Measurements from ENCODE around the gene XIST.

XIST gene

GRCh38 chrX:73838123-73838522 lies 14.4 kb downstream of the XIST start:
- Histone ChIP-seq H3K18ac (ENCODE audit: low read length) (no peak overlapping the region), H3K4ac (ENCODE audit: low read depth, low read length) (no peak overlapping the region), H3K27me3 (ENCODE audit: insufficient read depth, low read length, poor library complexity) (no peaks in the 10 kb centered on the region), H3K4me2 (ENCODE audit: low read length) (no peak overlapping the region), H3K79me2 (ENCODE audit: control insufficient read depth, insufficient read depth, low read length) (no peaks in the 10 kb centered on the region), H3K4me3 (ENCODE audit: low read length) (no peak overlapping the region), H4K8ac (ENCODE audit: low read depth, low read length) (no peak overlapping the region), H3K27ac (ENCODE audit: low read depth, low read length) (no peak overlapping the region), H3K23ac (ENCODE audit: low read length) (no peak overlapping the region), H3K56ac (ENCODE audit: low read length) (no peak overlapping the region), H2BK5ac (ENCODE audit: low read length) (no peak overlapping the region), H2BK15ac (replicated peaks; ENCODE audit: low read depth) (no peak overlapping the region), H3K36me3 (ENCODE audit: control insufficient read depth, insufficient read depth, low read length) (no peaks in the 10 kb centered on the region), H2BK120ac (ENCODE audit: low read depth, low read length) (no peak overlapping the region), H2AK5ac (ENCODE audit: low read length) (no peak overlapping the region), H4K5ac (ENCODE audit: low read length) (no peak overlapping the region), H3K9ac (ENCODE audit: low read length) (no peak overlapping the region), H3K79me1 (ENCODE audit: low read length) (no peaks in the 10 kb centered on the region), H3K4me1 (ENCODE audit: control insufficient read depth, low read depth, low read length) (no peaks in the 10 kb centered on the region)
- DNase-seq = no peak
- WGBS (ENCODE audit: extremely low coverage, insufficient coverage, low lambda C conversion rate) = no CpG with 5 or more reads among the region's 3 CpGs

GRCh38 chrX:73836956-73837477 lies 15.5 kb downstream of the XIST start:
- Histone ChIP-seq H2BK120ac (ENCODE audit: low read depth, low read length) (no peak overlapping the region), H3K56ac (ENCODE audit: low read length) (no peak overlapping the region), H4K8ac (ENCODE audit: low read depth, low read length) (no peak overlapping the region), H3K4me3 (ENCODE audit: low read length) (no peak overlapping the region), H2AK5ac (ENCODE audit: low read length) (no peak overlapping the region), H3K4me1 (ENCODE audit: control insufficient read depth, low read depth, low read length) (no peaks in the 10 kb centered on the region), H2BK5ac (ENCODE audit: low read length) (no peak overlapping the region), H4K5ac (ENCODE audit: low read length) (no peak overlapping the region), H3K18ac (ENCODE audit: low read length) (no peak overlapping the region), H3K27ac (ENCODE audit: low read depth, low read length) (no peak overlapping the region), H3K23ac (ENCODE audit: low read length) (no peak overlapping the region), H3K79me2 (ENCODE audit: control insufficient read depth, insufficient read depth, low read length) (no peaks in the 10 kb centered on the region), H3K36me3 (ENCODE audit: control insufficient read depth, insufficient read depth, low read length) (no peaks in the 10 kb centered on the region), H3K4me2 (ENCODE audit: low read length) (no peak overlapping the region), H3K79me1 (ENCODE audit: low read length) (no peaks in the 10 kb centered on the region), H3K27me3 (ENCODE audit: insufficient read depth, low read length, poor library complexity) (no peaks in the 10 kb centered on the region), H2BK15ac (replicated peaks; ENCODE audit: low read depth) (no peak overlapping the region), H3K4ac (ENCODE audit: low read depth, low read length) (no peak overlapping the region), H3K9ac (ENCODE audit: low read length) (no peak overlapping the region)
- no peak for DNase-seq
- no CpG with 5 or more reads among the region's 1 CpG for WGBS (ENCODE audit: extremely low coverage, insufficient coverage, low lambda C conversion rate)

GRCh38 chrX:73834219-73834618 lies 18.3 kb downstream of the XIST start:
- no peak overlapping the region for H2BK15ac ChIP-seq (replicated peaks; ENCODE audit: low read depth)
- H3K4ac ChIP-seq (ENCODE audit: low read depth, low read length) = no peak overlapping the region
- no peak overlapping the region for H4K5ac ChIP-seq (ENCODE audit: low read length)
- H3K79me2 ChIP-seq (ENCODE audit: control insufficient read depth, insufficient read depth, low read length) = no peaks in the 10 kb centered on the region
- H2BK5ac ChIP-seq (ENCODE audit: low read length) = no peak overlapping the region
- no peaks in the 10 kb centered on the region for H3K27me3 ChIP-seq (ENCODE audit: insufficient read depth, low read length, poor library complexity)
- no peak overlapping the region for H3K23ac ChIP-seq (ENCODE audit: low read length)
- no peak overlapping the region for H3K56ac ChIP-seq (ENCODE audit: low read length)
- DNase-seq = no peak
- H3K27ac ChIP-seq (ENCODE audit: low read depth, low read length) = no peak overlapping the region
- no peaks in the 10 kb centered on the region for H3K79me1 ChIP-seq (ENCODE audit: low read length)
- no peak overlapping the region for H3K4me3 ChIP-seq (ENCODE audit: low read length)
- no peak overlapping the region for H3K4me2 ChIP-seq (ENCODE audit: low read length)
- no peak overlapping the region for H3K18ac ChIP-seq (ENCODE audit: low read length)
- H2BK120ac ChIP-seq (ENCODE audit: low read depth, low read length) = no peak overlapping the region
- H4K8ac ChIP-seq (ENCODE audit: low read depth, low read length) = no peak overlapping the region
- no peaks in the 10 kb centered on the region for H3K4me1 ChIP-seq (ENCODE audit: control insufficient read depth, low read depth, low read length)
- H3K36me3 ChIP-seq (ENCODE audit: control insufficient read depth, insufficient read depth, low read length) = no peaks in the 10 kb centered on the region
- WGBS (ENCODE audit: extremely low coverage, insufficient coverage, low lambda C conversion rate) = no CpG with 5 or more reads among the region's 3 CpGs
- no peak overlapping the region for H3K9ac ChIP-seq (ENCODE audit: low read length)
- H2AK5ac ChIP-seq (ENCODE audit: low read length) = no peak overlapping the region

- no peaks in the 10 kb centered on the region for H3K79me2 ChIP-seq (ENCODE audit: control insufficient read depth, insufficient read depth, low read length)
- H3K9ac ChIP-seq (ENCODE audit: low read length) = no peak overlapping the region
- WGBS (ENCODE audit: extremely low coverage, insufficient coverage, low lambda C conversion rate) = no CpG with 5 or more reads among the region's 4 CpGs
These were observed 20.2 kb downstream of the XIST start for GRCh38 chrX:73832319-73832718.

GRCh38 chrX:73831500-73831899 lies 21.0 kb downstream of the XIST start:
- Histone ChIP-seq H3K4me3 (ENCODE audit: low read length) (no peak overlapping the region), H3K79me1 (ENCODE audit: low read length) (no peaks in the 10 kb centered on the region), H3K27me3 (ENCODE audit: insufficient read depth, low read length, poor library complexity) (no peaks in the 10 kb centered on the region), H3K18ac (ENCODE audit: low read length) (no peak overlapping the region), H3K23ac (ENCODE audit: low read length) (no peak overlapping the region), H3K4me1 (ENCODE audit: control insufficient read depth, low read depth, low read length) (no peaks in the 10 kb centered on the region), H3K36me3 (ENCODE audit: control insufficient read depth, insufficient read depth, low read length) (no peaks in the 10 kb centered on the region), H3K9ac (ENCODE audit: low read length) (no peak overlapping the region), H2AK5ac (ENCODE audit: low read length) (no peak overlapping the region), H2BK120ac (ENCODE audit: low read depth, low read length) (no peak overlapping the region), H3K27ac (ENCODE audit: low read depth, low read length) (no peak overlapping the region), H3K79me2 (ENCODE audit: control insufficient read depth, insufficient read depth, low read length) (no peaks in the 10 kb centered on the region), H2BK5ac (ENCODE audit: low read length) (no peak overlapping the region), H4K5ac (ENCODE audit: low read length) (no peak overlapping the region), H2BK15ac (replicated peaks; ENCODE audit: low read depth) (no peak overlapping the region), H3K56ac (ENCODE audit: low read length) (no peak overlapping the region), H3K4me2 (ENCODE audit: low read length) (no peak overlapping the region), H3K4ac (ENCODE audit: low read depth, low read length) (no peak overlapping the region), H4K8ac (ENCODE audit: low read depth, low read length) (no peak overlapping the region)
- no peak for DNase-seq
- no CpG with 5 or more reads among the region's 2 CpGs for WGBS (ENCODE audit: extremely low coverage, insufficient coverage, low lambda C conversion rate)

More at GRCh38 chrX:73832319-73832718, 20.2 kb downstream of the XIST start:
- H3K56ac ChIP-seq (ENCODE audit: low read length) = no peak overlapping the region
- no peaks in the 10 kb centered on the region for H3K36me3 ChIP-seq (ENCODE audit: control insufficient read depth, insufficient read depth, low read length)
- DNase-seq = no peak
- H2BK5ac ChIP-seq (ENCODE audit: low read length) = no peak overlapping the region
- no peak overlapping the region for H4K8ac ChIP-seq (ENCODE audit: low read depth, low read length)
- no peak overlapping the region for H3K4ac ChIP-seq (ENCODE audit: low read depth, low read length)
- no peak overlapping the region for H3K23ac ChIP-seq (ENCODE audit: low read length)
- no peak overlapping the region for H2BK15ac ChIP-seq (replicated peaks; ENCODE audit: low read depth)
- H2AK5ac ChIP-seq (ENCODE audit: low read length) = no peak overlapping the region
- no peak overlapping the region for H3K4me3 ChIP-seq (ENCODE audit: low read length)
- no peaks in the 10 kb centered on the region for H3K4me1 ChIP-seq (ENCODE audit: control insufficient read depth, low read depth, low read length)
- no peak overlapping the region for H2BK120ac ChIP-seq (ENCODE audit: low read depth, low read length)
- H3K18ac ChIP-seq (ENCODE audit: low read length) = no peak overlapping the region
- no peaks in the 10 kb centered on the region for H3K27me3 ChIP-seq (ENCODE audit: insufficient read depth, low read length, poor library complexity)
- no peak overlapping the region for H4K5ac ChIP-seq (ENCODE audit: low read length)
- no peaks in the 10 kb centered on the region for H3K79me1 ChIP-seq (ENCODE audit: low read length)
- H3K27ac ChIP-seq (ENCODE audit: low read depth, low read length) = no peak overlapping the region
- H3K4me2 ChIP-seq (ENCODE audit: low read length) = no peak overlapping the region
